HEK293 (cell line): ENCODE data around the gene PHAF1.
A peak's percentile ranks its signal among the peaks of the same experiment; 100 is the strongest.

ENCODE experiments used
- CTCF ChIA-PET: fragments of 350-600 bp; formaldehyde crosslinking; extraction: SDS; loops from one replicate; lab custom pipeline; 2021; ENCODE audit warnings: antibody characterized with exemption; lab: Yijun Ruan, JAX
- POLR2A ChIA-PET: fragments of 300-600 bp; formaldehyde crosslinking; extraction: SDS; loops from one replicate; lab custom pipeline; 2020; ENCODE audit warnings: antibody characterized with exemption, inconsistent platforms; lab: Yijun Ruan, JAX
- H3K27ac ChIP-seq: fragments of 200-500 bp; sonication (Bioruptor generic); 2 replicates; pipeline ENCODE4 v1.5.1; 2014; ENCODE audit warnings: low read depth, low read length, control low read depth, inconsistent platforms; ENCODE audit errors: extremely low read depth
- H3K36me3 ChIP-seq, 2 experiments: fragments of 200-500 bp in 1 of 2; sonication (Bioruptor generic) in 1 of 2; 1 replicate in 1 of 2; 2 replicates in 1 of 2; pipeline ENCODE4 v1.5.1; 2014 to 2017; ENCODE audit warnings: inconsistent platforms in 2 of 2, low read length in 2 of 2; ENCODE audit not compliant: control insufficient read depth in 2 of 2, insufficient read depth in 1 of 2
- H3K4me1 ChIP-seq: fragments of 200-500 bp; sonication (Bioruptor generic); 2 replicates; pipeline ENCODE4 v1.5.1; 2014; ENCODE audit warnings: mild to moderate bottlenecking, low read length, inconsistent platforms; ENCODE audit not compliant: control insufficient read depth, insufficient read depth
- H3K4me3 ChIP-seq: 2 replicates; pipeline ENCODE4 v1.5.1; 2011; ENCODE audit warnings: low read depth, mild to moderate bottlenecking, control low read depth, low read length, moderate library complexity
- H3K9me3 ChIP-seq: fragments of 200-500 bp; sonication (Bioruptor generic); 2 replicates; pipeline ENCODE4 v1.5.1; 2014; ENCODE audit warnings: low read depth, low read length, inconsistent platforms; ENCODE audit not compliant: control insufficient read depth, insufficient read depth
- HIC1 ChIP-seq: fragments of 450-650 bp; formaldehyde crosslinking; IDR thresholded peaks from 2 replicates; pipeline ENCODE4 v1.5.1; 2016; ENCODE audit warnings: missing biosample characterization, missing genetic modification characterization
- KLF1 ChIP-seq: fragments of 450-650 bp; formaldehyde crosslinking; IDR thresholded peaks from 2 replicates; pipeline ENCODE4 v1.5.1; 2016; ENCODE audit warnings: missing biosample characterization, missing genetic modification characterization
- SP2 ChIP-seq: fragments of 450-650 bp; formaldehyde crosslinking; IDR thresholded peaks from 2 replicates; pipeline ENCODE4 v1.5.1; 2016; ENCODE audit warnings: missing biosample characterization, missing genetic modification characterization
- ZBTB21 ChIP-seq: fragments of 450-650 bp; formaldehyde crosslinking; IDR thresholded peaks from 2 replicates; pipeline ENCODE4 v1.5.1; 2017; ENCODE audit warnings: missing biosample characterization, missing genetic modification characterization
- ZBTB44 ChIP-seq: fragments of 450-650 bp; IDR thresholded peaks from 2 replicates; pipeline ENCODE4 v1.5.1; 2018; ENCODE audit warnings: missing biosample characterization, mild to moderate bottlenecking, missing genetic modification characterization
- ZFHX2 ChIP-seq: fragments of 450-650 bp; formaldehyde crosslinking; conservative IDR thresholded peaks from 2 replicates; pipeline ENCODE4 v1.5.1; 2016; ENCODE audit warnings: missing biosample characterization, missing genetic modification characterization
- ZFP3 ChIP-seq: fragments of 450-650 bp; formaldehyde crosslinking; IDR thresholded peaks from 2 replicates; pipeline ENCODE4 v1.5.1; 2016; ENCODE audit warnings: low read depth, missing biosample characterization, missing genetic modification characterization
- ZIC2 ChIP-seq: fragments of 450-650 bp; formaldehyde crosslinking; IDR thresholded peaks from 2 replicates; pipeline ENCODE4 v1.5.1; 2016; ENCODE audit warnings: missing biosample characterization, missing genetic modification characterization
- ZNF2 ChIP-seq: fragments of 450-650 bp; formaldehyde crosslinking; IDR thresholded peaks from 2 replicates; pipeline ENCODE4 v1.5.1; 2016; ENCODE audit warnings: missing biosample characterization, missing genetic modification characterization
- ZNF335 ChIP-seq: fragments of 450-650 bp; formaldehyde crosslinking; conservative IDR thresholded peaks from 2 replicates; pipeline ENCODE4 v1.5.1; 2016; ENCODE audit warnings: missing biosample characterization, missing genetic modification characterization
- ZNF350 ChIP-seq: fragments of 450-650 bp; formaldehyde crosslinking; IDR thresholded peaks from 2 replicates; pipeline ENCODE4 v1.5.0; 2017; ENCODE audit warnings: missing biosample characterization, mild to moderate bottlenecking, missing genetic modification characterization
- ZNF366 ChIP-seq: fragments of 450-650 bp; formaldehyde crosslinking; conservative IDR thresholded peaks from 2 replicates; pipeline ENCODE4 v1.5.1; 2016; ENCODE audit warnings: missing biosample characterization, missing genetic modification characterization
- ZNF433 ChIP-seq: fragments of 450-650 bp; formaldehyde crosslinking; IDR thresholded peaks from 2 replicates; pipeline ENCODE4 v1.5.1; 2016; ENCODE audit warnings: missing biosample characterization, missing genetic modification characterization, low read depth
- ZNF48 ChIP-seq: fragments of 450-650 bp; formaldehyde crosslinking; IDR thresholded peaks from 2 replicates; pipeline ENCODE4 v1.5.1; 2016; ENCODE audit warnings: missing biosample characterization, missing genetic modification characterization
- ZNF514 ChIP-seq: fragments of 450-650 bp; formaldehyde crosslinking; IDR thresholded peaks from 2 replicates; pipeline ENCODE4 v1.5.1; 2016; ENCODE audit warnings: missing biosample characterization, missing genetic modification characterization
- ZNF658 ChIP-seq: fragments of 450-650 bp; formaldehyde crosslinking; IDR thresholded peaks from 2 replicates; pipeline ENCODE4; 2016; ENCODE audit warnings: missing biosample characterization, missing genetic modification characterization
- ZSCAN30 ChIP-seq: fragments of 450-650 bp; IDR thresholded peaks from 2 replicates; pipeline ENCODE4 v1.5.1; 2018; ENCODE audit warnings: missing biosample characterization, mild to moderate bottlenecking, missing genetic modification characterization, moderate library complexity
- TF ChIP-seq, protein P1 (sequence below): fragments of 450-650 bp; formaldehyde crosslinking; IDR thresholded peaks from 2 replicates; pipeline ENCODE4 v1.5.1; 2016; ENCODE audit warnings: missing biosample characterization, missing genetic modification characterization

Gene PHAF1

GRCh38 chr16:67158637-67159600 is 49.2 kb downstream of the PHAF1 start (continued):
- no peak for TF ChIP-seq ZBTB44 (tag by site-specific recombination)
- TF ChIP-seq, protein P1, sequence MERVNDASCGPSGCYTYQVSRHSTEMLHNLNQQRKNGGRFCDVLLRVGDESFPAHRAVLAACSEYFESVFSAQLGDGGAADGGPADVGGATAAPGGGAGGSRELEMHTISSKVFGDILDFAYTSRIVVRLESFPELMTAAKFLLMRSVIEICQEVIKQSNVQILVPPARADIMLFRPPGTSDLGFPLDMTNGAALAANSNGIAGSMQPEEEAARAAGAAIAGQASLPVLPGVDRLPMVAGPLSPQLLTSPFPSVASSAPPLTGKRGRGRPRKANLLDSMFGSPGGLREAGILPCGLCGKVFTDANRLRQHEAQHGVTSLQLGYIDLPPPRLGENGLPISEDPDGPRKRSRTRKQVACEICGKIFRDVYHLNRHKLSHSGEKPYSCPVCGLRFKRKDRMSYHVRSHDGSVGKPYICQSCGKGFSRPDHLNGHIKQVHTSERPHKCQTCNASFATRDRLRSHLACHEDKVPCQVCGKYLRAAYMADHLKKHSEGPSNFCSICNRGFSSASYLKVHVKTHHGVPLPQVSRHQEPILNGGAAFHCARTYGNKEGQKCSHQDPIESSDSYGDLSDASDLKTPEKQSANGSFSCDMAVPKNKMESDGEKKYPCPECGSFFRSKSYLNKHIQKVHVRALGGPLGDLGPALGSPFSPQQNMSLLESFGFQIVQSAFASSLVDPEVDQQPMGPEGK, result peak; percentile 54; the same call in 1 of the 2 replicates
- TF ChIP-seq HIC1 (tag by site-specific recombination), result no peak
- no peak for TF ChIP-seq ZNF2
- no peak for TF ChIP-seq ZNF433
- TF ChIP-seq ZSCAN30 (tag by site-specific recombination), result no peak
- no peak for TF ChIP-seq ZNF514 (tag by site-specific recombination)
- TF ChIP-seq ZNF335, result peak; percentile 67
- TF ChIP-seq KLF1 (tag by site-specific recombination), result peak; percentile 49; the same call in 1 of the 2 replicates
- peak; percentile 68 for TF ChIP-seq SP2 (tag by site-specific recombination)
- TF ChIP-seq ZFP3 (tag by site-specific recombination), result no peak
- TF ChIP-seq ZNF366 (tag by site-specific recombination), result no peak
- TF ChIP-seq, all 188 proteins: peak for 7

- CTCF ChIA-PET, result interaction anchor here (0.7 to 2.4 kb wide), 5 partner anchors 8 to 352 kb away, joined by 3 to 11 read pairs (median 5); partner anchors contain the start of gene NOL3
- H3K27ac ChIP-seq, result no peak overlapping the region
Measured at GRCh38 chr16:67161595-67162058, 51.9 kb downstream of the PHAF1 start.

GRCh38 chr16:67162506-67163163 is 52.9 kb downstream of the PHAF1 start:
- no peak for TF ChIP-seq ZNF658 (tag by site-specific recombination)
- no peak for TF ChIP-seq ZIC2 (tag by site-specific recombination)
- TF ChIP-seq ZNF350, result no peak
- TF ChIP-seq ZNF48 (tag by site-specific recombination), result no peak
- POLR2A ChIA-PET, result interaction anchor here (1.5 kb wide), 1 partner anchor 12 kb away, joined by 3 read pairs; no protein-coding TSS in a partner anchor
- H3K4me1 ChIP-seq, result no peaks in the 10 kb centered on the region
- H3K9me3 ChIP-seq, result no peaks in the 10 kb centered on the region
- CTCF ChIA-PET, result interaction anchor here (0.6 to 1.6 kb wide), 6 partner anchors 16 to 283 kb away, joined by 3 to 5 read pairs (median 4); no protein-coding TSS in a partner anchor
- H3K27ac ChIP-seq, result no peak overlapping the region
- H3K4me3 ChIP-seq, result no peak overlapping the region
- peaks cover 0 to 3% of the 10 kb centered on the region in 2 experiments; a peak in 1 of 3 replicates for H3K36me3 ChIP-seq

More at GRCh38 chr16:67161595-67162058, 51.9 kb downstream of the PHAF1 start:
- Histone ChIP-seq H3K4me1 (no peaks in the 10 kb centered on the region), H3K4me3 (no peak overlapping the region), H3K9me3 (no peaks in the 10 kb centered on the region), H3K36me3 (peaks cover 0 to 3% of the 10 kb centered on the region in 2 experiments; a peak in 1 of 3 replicates)
- TF ChIP-seq ZBTB21, result no peak
- peak; percentile 36 for TF ChIP-seq ZFHX2 (tag by site-specific recombination)
- POLR2A ChIA-PET, result no interaction called here
